IMR-90 (cell line): Measurements from ENCODE around the gene ZNF236. TPM values are rescaled to one million over a fixed set of nuclear protein-coding genes. Genes with fewer than 3 reads are reported as not detected.

Source experiments
- ATAC-seq: fragments of 200-7000 bp; cut with Tn5 transposase; 2 replicates; pipeline ENCODE4 v1.9.1; 2020; ENCODE audit warnings: low read depth, mild to moderate bottlenecking, moderate library complexity
- BruUV-seq: library from RNA; stranded (reverse); fragments of 400-500 nt; replicated peaks from 2 replicates; lab custom pipeline; 2021; lab: Mats Ljungman, UMichigan
- CTCF ChIA-PET: fragments of 300-600 bp; formaldehyde crosslinking; extraction: SDS; loops from one replicate; lab custom pipeline; 2021; ENCODE audit warnings: antibody characterized with exemption; lab: Yijun Ruan, JAX
- POLR2A ChIA-PET: fragments of 300-600 bp; sonication (Branson Sonifier 250); formaldehyde crosslinking; loops from one replicate; lab custom pipeline; 2022; ENCODE audit warnings: antibody characterized with exemption; ENCODE audit not compliant: unreplicated experiment; lab: Charles Lee
- DNase-seq: peaks from one replicate; pipeline ENCODE4 v3.0.0; 2013
- H2AFZ ChIP-seq: replicated peaks from 2 replicates; pipeline ENCODE3; 2013; ENCODE audit warnings: low read length, mild to moderate bottlenecking; ENCODE audit not compliant: poor library complexity
- H2AK5ac ChIP-seq: 2 replicates; pipeline ENCODE4 v1.6.1; 2013; ENCODE audit warnings: low read depth, low read length, inconsistent platforms
- H2AK9ac ChIP-seq: replicated peaks from 2 replicates; pipeline ENCODE3; 2013; ENCODE audit warnings: mild to moderate bottlenecking, low read depth, low read length, moderate library complexity; ENCODE audit not compliant: poor library complexity
- H2BK120ac ChIP-seq: 2 replicates; pipeline ENCODE4 v1.6.1; 2013; ENCODE audit warnings: low read depth, low read length, inconsistent platforms
- H2BK15ac ChIP-seq: 3 replicates; pipeline ENCODE4 v1.6.1; 2013; ENCODE audit warnings: low read depth, low read length, inconsistent platforms
- H2BK20ac ChIP-seq: 2 replicates; pipeline ENCODE4 v1.6.1; 2013; ENCODE audit warnings: low read depth, mild to moderate bottlenecking, inconsistent platforms, low read length, moderate library complexity
- H2BK5ac ChIP-seq: 2 replicates; pipeline ENCODE4 v1.6.1; 2013; ENCODE audit warnings: mild to moderate bottlenecking, low read depth, low read length, inconsistent platforms; ENCODE audit not compliant: poor library complexity, severe bottlenecking
- H3K14ac ChIP-seq: replicated peaks from 2 replicates; pipeline ENCODE4 v1.6.1; 2013; ENCODE audit warnings: low read depth, low read length, inconsistent platforms
- H3K18ac ChIP-seq: 2 replicates; pipeline ENCODE4 v1.6.1; 2013; ENCODE audit warnings: low read depth, low read length, control low read depth
- H3K23ac ChIP-seq: 2 replicates; pipeline ENCODE4 v1.6.1; 2013; ENCODE audit warnings: low read depth, low read length, inconsistent platforms
- H3K27ac ChIP-seq: 2 replicates; pipeline ENCODE4 v1.5.1; 2013; ENCODE audit warnings: mild to moderate bottlenecking, control low read depth, low read length; ENCODE audit not compliant: insufficient read depth
- H3K27me3 ChIP-seq: 2 replicates; pipeline ENCODE4 v1.6.1; 2013; ENCODE audit warnings: low read length; ENCODE audit not compliant: control insufficient read depth, insufficient read depth
- H3K36me3 ChIP-seq: 2 replicates; pipeline ENCODE4 v1.6.1; 2013; ENCODE audit warnings: low read length, mixed read lengths; ENCODE audit not compliant: control insufficient read depth, insufficient read depth
- H3K4ac ChIP-seq: 2 replicates; pipeline ENCODE4 v1.6.1; 2013; ENCODE audit warnings: low read depth, low read length, inconsistent platforms
- H3K4me1 ChIP-seq: 2 replicates; pipeline ENCODE4 v1.6.1; 2013; ENCODE audit warnings: low read length, mixed read lengths; ENCODE audit not compliant: control insufficient read depth, insufficient read depth
- H3K4me2 ChIP-seq: 2 replicates; pipeline ENCODE4 v1.6.1; 2013; ENCODE audit warnings: low read depth, mild to moderate bottlenecking, control low read depth, low read length, moderate library complexity
- H3K4me3 ChIP-seq: 2 replicates; pipeline ENCODE4 v1.5.1; 2013; ENCODE audit warnings: low read depth, mild to moderate bottlenecking, control low read depth, low read length, moderate library complexity; ENCODE audit not compliant: insufficient read depth
- H3K56ac ChIP-seq: 2 replicates; pipeline ENCODE4 v1.6.1; 2013; ENCODE audit warnings: low read length, inconsistent platforms; ENCODE audit not compliant: insufficient read depth; ENCODE audit errors: extremely low read depth
- H3K79me1 ChIP-seq, 2 experiments: 2 replicates each; pipeline ENCODE4 v1.6.1; 2013; ENCODE audit warnings: low read length in 2 of 2, inconsistent platforms in 1 of 2, low read depth in 1 of 2
- H3K9ac ChIP-seq: 2 replicates; pipeline ENCODE4 v1.6.1; 2013; ENCODE audit warnings: low read depth, low read length, control low read depth
- H3K9me1 ChIP-seq: 2 replicates; pipeline ENCODE4 v1.6.1; 2013; ENCODE audit warnings: low read length, inconsistent platforms; ENCODE audit not compliant: insufficient read depth
- H3K9me3 ChIP-seq: 2 replicates; pipeline ENCODE4 v1.6.1; 2013; ENCODE audit warnings: low read length; ENCODE audit not compliant: control insufficient read depth, insufficient read depth
- H4K20me1 ChIP-seq: 2 replicates; pipeline ENCODE4 v1.6.1; 2013; ENCODE audit warnings: low read length, inconsistent platforms; ENCODE audit not compliant: insufficient read depth
- H4K5ac ChIP-seq: 2 replicates; pipeline ENCODE4 v1.6.1; 2013; ENCODE audit warnings: mild to moderate bottlenecking, low read depth, low read length, control low read depth
- H4K8ac ChIP-seq, 2 experiments: 2 replicates each; pipeline ENCODE4 v1.6.1; 2013; ENCODE audit warnings: low read depth in 2 of 2, low read length in 2 of 2, control low read depth in 1 of 2, inconsistent platforms in 1 of 2
- H4K91ac ChIP-seq: 2 replicates; pipeline ENCODE4 v1.6.1; 2013; ENCODE audit warnings: low read depth, low read length, inconsistent platforms; ENCODE audit not compliant: insufficient read depth
- CEBPB ChIP-seq: IDR thresholded peaks from 2 replicates; pipeline ENCODE4 v1.6.1; 2012; ENCODE audit warnings: low read depth, low read length, improper control_type of control experiment
- CHD1 ChIP-seq: IDR thresholded peaks from 2 replicates; pipeline ENCODE4 v1.6.1; 2012; ENCODE audit warnings: low read depth, low read length, improper control_type of control experiment
- FOS ChIP-seq: fragments of 150-350 bp; IDR thresholded peaks from 2 replicates; pipeline ENCODE4 v1.6.1; 2016; ENCODE audit warnings: low read depth, low read length
- MAFK ChIP-seq: IDR thresholded peaks from 2 replicates; pipeline ENCODE4 v1.6.1; 2012; ENCODE audit warnings: low read depth, low read length, improper control_type of control experiment
- MAZ ChIP-seq: IDR thresholded peaks from 2 replicates; pipeline ENCODE4 v1.6.1; 2012; ENCODE audit warnings: low read depth, mild to moderate bottlenecking, low read length, improper control_type of control experiment, moderate library complexity, borderline replicate concordance
- MXI1 ChIP-seq: IDR thresholded peaks from 2 replicates; pipeline ENCODE4 v1.6.1; 2012; ENCODE audit warnings: low read depth, mild to moderate bottlenecking, low read length, moderate library complexity, borderline replicate concordance
- NFE2L2 ChIP-seq: fragments of 150-350 bp; IDR thresholded peaks from 2 replicates; pipeline ENCODE4 v1.6.1; 2016; ENCODE audit warnings: low read depth, mild to moderate bottlenecking, low read length
- RAD21 ChIP-seq: IDR thresholded peaks from 2 replicates; pipeline ENCODE4 v1.6.1; 2012; ENCODE audit warnings: low read length, improper control_type of control experiment
- RCOR1 ChIP-seq: IDR thresholded peaks from 2 replicates; pipeline ENCODE4 v1.6.1; 2012; ENCODE audit warnings: mild to moderate bottlenecking, low read length, improper control_type of control experiment; ENCODE audit not compliant: insufficient replicate concordance
- SMC3 ChIP-seq: fragments of 150-350 bp; IDR thresholded peaks from 2 replicates; pipeline ENCODE4 v1.6.1; 2016; ENCODE audit warnings: low read depth, mild to moderate bottlenecking, antibody characterized with exemption, low read length, moderate library complexity
- WGBS, 2 experiments: methylation state at CpG; one replicate each; pipeline versions ENCODE4 v1.1.5 to v1.1.7; 2013; ENCODE audit warnings: missing lambda C conversion rate in 2 of 2; ENCODE audit not compliant: insufficient read length in 1 of 2; ENCODE audit errors: extremely low coverage in 2 of 2; 5-methylcytosine and 5-hydroxymethylcytosine counted together
- dilution Hi-C: fragments of 300-500 bp; cut with HindIII; formaldehyde crosslinking; loops from one replicate; pipeline ENCODE4 v1.14.3; 2018; ENCODE audit warnings: low sequenced_read_pairs; ENCODE audit not compliant: unreplicated experiment
- in situ Hi-C: fragments of 300-500 bp; cut with MboI; formaldehyde crosslinking; loops from 3 replicates; pipeline ENCODE4 v1.14.3; 2019; ENCODE audit warnings: low sequenced_read_pairs, inconsistent platforms, mixed read lengths
- intact Hi-C: fragments of 100-400 bp; cut with micrococcal nuclease; formaldehyde crosslinking; loops from 2 replicates; pipeline ENCODE4 v1.10.0; 2022
- polyA plus RNA-seq, 3 experiments: library from polyadenylated mRNA; depleted of rRNA; stranded (reverse); fragments of >200 nt; gene quantifications; 2 replicates each; pipeline ENCODE4 v1.2.3, GENCODE V29; 2012; ENCODE audit warnings: low replicate concordance in 1 of 3
- total RNA-seq: library from RNA; depleted of rRNA; stranded (reverse); fragments of >200 nt; gene quantifications from 2 replicates; pipeline ENCODE4 v1.2.3, GENCODE V29; 2012
- TF ChIP-seq, protein P1 (sequence below): fragments of 150-350 bp; IDR thresholded peaks from 2 replicates; pipeline ENCODE4 v1.6.1; 2017; ENCODE audit warnings: mild to moderate bottlenecking, antibody characterized with exemption, low read length, low read depth
- TF ChIP-seq, protein P2 (sequence below): fragments of 150-350 bp; IDR thresholded peaks from 2 replicates; pipeline ENCODE4 v1.6.1; 2016; ENCODE audit warnings: low read depth, mild to moderate bottlenecking, low read length, moderate library complexity, borderline replicate concordance
- TF ChIP-seq, protein P3 (sequence below): conservative IDR thresholded peaks from 2 replicates; pipeline ENCODE4 v1.5.1; 2012; ENCODE audit warnings: mild to moderate bottlenecking, low read depth, low read length, improper control_type of control experiment

ZNF236 gene
- total and polyA plus RNA-seq, 2 of the 4 experiments (the other 2 are of a cell fraction) = 3.6 to 9.7 TPM

DNA sequence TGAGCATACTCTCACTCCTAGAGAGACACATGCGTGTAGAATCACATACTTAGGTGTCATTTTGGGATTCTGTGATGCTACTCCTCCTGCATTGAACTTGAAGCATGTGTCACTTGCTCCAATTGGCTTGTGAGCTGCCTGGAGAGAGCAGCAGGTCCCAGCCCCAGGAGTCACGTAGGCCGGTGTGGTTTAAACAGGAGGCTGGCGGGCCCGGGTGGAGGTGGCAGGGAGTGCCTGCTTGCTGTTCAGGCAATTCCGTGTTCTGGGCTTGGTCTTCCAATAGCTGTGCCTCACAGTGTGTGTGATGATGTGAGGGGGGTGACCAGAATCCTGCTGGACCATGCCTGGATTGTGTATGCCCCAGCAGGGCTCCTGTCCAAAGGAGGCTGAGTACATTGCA lies 51.0 kb downstream of the ZNF236 start:
- Histone ChIP-seq H4K8ac (no peak overlapping the region), H3K23ac (no peak overlapping the region), H4K91ac (no peak overlapping the region), H2AK9ac (no peak overlapping the region), H3K36me3 (peaks cover 19% of the 10 kb centered on the region; the same call in 1 of the 2 replicates), H3K27ac (no peak overlapping the region), H2AFZ (no peak overlapping the region), H2AK5ac (no peak overlapping the region), H3K56ac (no peak overlapping the region), H3K4me3 (no peak overlapping the region), H2BK15ac (no peak overlapping the region), H3K4me1 (no peaks in the 10 kb centered on the region), H3K14ac (no peak overlapping the region), H3K9ac (no peak overlapping the region), H3K9me3 (no peaks in the 10 kb centered on the region), H3K4ac (no peak overlapping the region), H3K79me1 (no peaks in the 10 kb centered on the region; a peak in 1 of 4 replicates), H3K4me2 (no peak overlapping the region), H4K5ac (no peak overlapping the region), H4K20me1 (no peaks in the 10 kb centered on the region), H3K27me3 (no peaks in the 10 kb centered on the region), H2BK5ac (no peak overlapping the region), H3K9me1 (no peaks in the 10 kb centered on the region; the same call in 1 of the 2 replicates), H2BK20ac (no peak overlapping the region), H2BK120ac (no peak overlapping the region), H3K18ac (no peak overlapping the region)
- POLR2A ChIA-PET = no interaction called here
- ATAC-seq (no peak), DNase-seq (no peak)
- no peak for TF ChIP-seq CEBPB
- no peak for TF ChIP-seq MXI1
- TF ChIP-seq, protein P1, sequence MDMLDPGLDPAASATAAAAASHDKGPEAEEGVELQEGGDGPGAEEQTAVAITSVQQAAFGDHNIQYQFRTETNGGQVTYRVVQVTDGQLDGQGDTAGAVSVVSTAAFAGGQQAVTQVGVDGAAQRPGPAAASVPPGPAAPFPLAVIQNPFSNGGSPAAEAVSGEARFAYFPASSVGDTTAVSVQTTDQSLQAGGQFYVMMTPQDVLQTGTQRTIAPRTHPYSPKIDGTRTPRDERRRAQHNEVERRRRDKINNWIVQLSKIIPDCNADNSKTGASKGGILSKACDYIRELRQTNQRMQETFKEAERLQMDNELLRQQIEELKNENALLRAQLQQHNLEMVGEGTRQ = no peak
- TF ChIP-seq FOS = no peak
- TF ChIP-seq, protein P2, sequence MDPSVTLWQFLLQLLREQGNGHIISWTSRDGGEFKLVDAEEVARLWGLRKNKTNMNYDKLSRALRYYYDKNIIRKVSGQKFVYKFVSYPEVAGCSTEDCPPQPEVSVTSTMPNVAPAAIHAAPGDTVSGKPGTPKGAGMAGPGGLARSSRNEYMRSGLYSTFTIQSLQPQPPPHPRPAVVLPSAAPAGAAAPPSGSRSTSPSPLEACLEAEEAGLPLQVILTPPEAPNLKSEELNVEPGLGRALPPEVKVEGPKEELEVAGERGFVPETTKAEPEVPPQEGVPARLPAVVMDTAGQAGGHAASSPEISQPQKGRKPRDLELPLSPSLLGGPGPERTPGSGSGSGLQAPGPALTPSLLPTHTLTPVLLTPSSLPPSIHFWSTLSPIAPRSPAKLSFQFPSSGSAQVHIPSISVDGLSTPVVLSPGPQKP = no peak
- TF ChIP-seq SMC3 = no peak
- TF ChIP-seq MAZ = no peak
- no peak for TF ChIP-seq RAD21
- TF ChIP-seq, protein P3, sequence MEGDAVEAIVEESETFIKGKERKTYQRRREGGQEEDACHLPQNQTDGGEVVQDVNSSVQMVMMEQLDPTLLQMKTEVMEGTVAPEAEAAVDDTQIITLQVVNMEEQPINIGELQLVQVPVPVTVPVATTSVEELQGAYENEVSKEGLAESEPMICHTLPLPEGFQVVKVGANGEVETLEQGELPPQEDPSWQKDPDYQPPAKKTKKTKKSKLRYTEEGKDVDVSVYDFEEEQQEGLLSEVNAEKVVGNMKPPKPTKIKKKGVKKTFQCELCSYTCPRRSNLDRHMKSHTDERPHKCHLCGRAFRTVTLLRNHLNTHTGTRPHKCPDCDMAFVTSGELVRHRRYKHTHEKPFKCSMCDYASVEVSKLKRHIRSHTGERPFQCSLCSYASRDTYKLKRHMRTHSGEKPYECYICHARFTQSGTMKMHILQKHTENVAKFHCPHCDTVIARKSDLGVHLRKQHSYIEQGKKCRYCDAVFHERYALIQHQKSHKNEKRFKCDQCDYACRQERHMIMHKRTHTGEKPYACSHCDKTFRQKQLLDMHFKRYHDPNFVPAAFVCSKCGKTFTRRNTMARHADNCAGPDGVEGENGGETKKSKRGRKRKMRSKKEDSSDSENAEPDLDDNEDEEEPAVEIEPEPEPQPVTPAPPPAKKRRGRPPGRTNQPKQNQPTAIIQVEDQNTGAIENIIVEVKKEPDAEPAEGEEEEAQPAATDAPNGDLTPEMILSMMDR = no peak
- no peak for TF ChIP-seq RCOR1
- no peak for TF ChIP-seq MAFK
- TF ChIP-seq NFE2L2 = no peak
- no peak for TF ChIP-seq CHD1
- dilution Hi-C loops = no loop called here
- no TSS peak for BruUV-seq
- intact Hi-C loops = no loop called here
- CTCF ChIA-PET = no interaction called here
- in situ Hi-C loops = no loop called here
- WGBS, 2 experiments = no CpG with 5 or more reads among the region's 6 CpGs
